GM21360 (cell line): Measurements from ENCODE around the gene TLNRD1.
A peak's percentile ranks its signal among the peaks of the same experiment; 100 is the strongest.

ENCODE experiments used
- ATAC-seq: cut with Tn5 transposase; IDR thresholded peaks from one replicate; pipeline ENCODE4 v1.9.1; 2021; ENCODE audit warnings: mild to moderate bottlenecking, moderate library complexity; ENCODE audit not compliant: unreplicated experiment

Gene TLNRD1

DNA sequence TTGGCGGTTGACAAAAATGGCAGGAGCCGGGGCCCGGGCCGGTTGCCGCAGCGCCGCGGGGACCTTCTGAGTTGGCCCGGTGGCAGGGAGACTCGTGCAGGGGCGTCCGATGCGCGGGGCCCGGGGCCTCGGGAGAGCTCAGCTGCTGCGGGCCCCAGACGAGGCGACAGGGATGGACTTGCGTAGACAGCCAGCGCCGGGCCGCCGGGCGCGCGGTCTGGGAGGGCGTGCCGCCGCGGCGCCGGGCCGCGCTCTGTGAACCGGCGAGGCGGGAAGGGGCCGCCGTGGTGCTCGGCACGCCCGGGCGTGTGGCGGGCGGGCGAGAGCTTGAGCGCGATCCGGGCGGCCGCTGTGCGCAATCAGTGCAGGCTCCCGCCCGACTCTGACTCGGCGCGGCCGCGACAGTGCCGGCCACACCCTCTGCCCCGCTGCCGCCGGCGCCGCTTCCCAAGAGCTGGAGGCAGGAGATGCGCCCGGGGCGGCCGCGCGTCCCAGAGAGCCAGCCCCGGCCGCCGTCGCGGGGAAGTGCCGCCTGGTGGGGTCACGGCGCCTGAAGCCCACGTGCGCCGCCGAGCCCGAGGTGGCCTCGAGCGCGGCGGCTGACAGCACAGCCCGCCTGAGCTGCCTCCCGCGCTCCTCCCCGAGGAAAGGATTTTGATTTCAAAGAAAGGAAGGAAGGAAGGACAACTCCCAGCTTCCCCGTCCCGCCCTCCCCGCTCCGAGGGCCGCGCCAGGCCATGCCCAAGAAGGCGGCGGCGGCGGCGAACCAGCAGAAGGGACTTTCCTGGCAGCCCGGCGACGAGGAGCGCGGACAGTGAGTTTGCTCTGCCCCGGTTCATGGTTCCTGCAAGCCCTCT, 657 bp downstream of the TLNRD1 start:
- peak; percentile 36 for ATAC-seq

DNA sequence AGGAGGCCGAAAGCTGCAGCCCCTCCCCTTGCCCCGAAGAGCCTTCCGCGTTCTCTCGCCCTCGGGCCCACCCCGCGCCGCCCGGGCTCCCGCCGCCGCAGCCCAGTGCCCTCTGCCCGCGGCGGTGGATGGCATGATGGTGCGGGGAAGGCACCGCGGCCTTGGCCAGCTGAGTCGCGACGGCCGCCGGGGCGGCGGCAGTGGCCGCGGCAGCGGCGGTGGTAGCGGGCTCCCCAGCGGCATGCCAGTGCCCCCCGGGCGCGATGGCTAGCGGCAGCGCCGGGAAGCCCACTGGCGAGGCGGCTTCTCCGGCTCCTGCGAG, 1.2 kb downstream of the TLNRD1 start:
- ATAC-seq: no peak

DNA sequence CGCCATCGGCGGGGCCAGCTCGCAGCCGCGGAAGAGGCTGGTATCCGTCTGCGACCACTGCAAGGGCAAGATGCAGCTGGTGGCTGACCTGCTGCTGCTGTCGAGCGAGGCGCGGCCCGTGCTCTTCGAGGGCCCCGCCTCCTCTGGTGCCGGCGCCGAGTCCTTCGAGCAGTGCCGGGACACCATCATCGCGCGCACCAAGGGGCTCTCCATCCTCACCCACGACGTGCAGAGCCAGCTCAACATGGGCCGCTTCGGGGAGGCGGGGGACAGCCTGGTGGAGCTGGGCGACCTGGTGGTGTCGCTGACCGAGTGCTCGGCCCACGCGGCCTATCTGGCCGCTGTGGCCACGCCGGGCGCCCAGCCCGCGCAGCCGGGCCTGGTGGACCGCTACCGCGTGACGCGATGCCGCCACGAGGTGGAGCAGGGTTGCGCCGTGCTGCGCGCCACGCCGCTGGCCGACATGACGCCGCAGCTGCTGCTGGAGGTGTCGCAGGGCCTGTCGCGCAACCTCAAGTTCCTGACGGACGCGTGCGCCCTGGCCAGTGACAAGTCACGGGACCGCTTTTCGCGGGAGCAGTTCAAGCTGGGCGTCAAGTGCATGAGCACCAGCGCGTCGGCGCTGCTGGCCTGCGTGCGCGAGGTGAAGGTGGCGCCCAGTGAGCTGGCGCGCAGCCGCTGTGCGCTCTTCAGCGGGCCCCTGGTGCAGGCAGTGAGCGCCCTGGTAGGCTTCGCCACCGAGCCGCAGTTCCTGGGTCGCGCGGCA, 1.8 kb downstream of the TLNRD1 start:
- no peak for ATAC-seq

DNA sequence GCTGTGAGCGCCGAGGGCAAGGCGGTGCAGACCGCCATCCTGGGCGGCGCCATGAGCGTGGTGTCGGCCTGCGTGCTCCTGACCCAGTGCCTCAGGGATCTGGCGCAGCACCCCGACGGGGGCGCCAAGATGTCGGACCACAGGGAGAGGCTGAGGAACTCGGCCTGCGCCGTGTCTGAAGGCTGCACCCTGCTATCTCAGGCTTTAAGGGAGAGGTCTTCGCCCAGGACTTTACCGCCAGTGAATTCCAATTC, 2.3 kb downstream of the TLNRD1 start:
- no peak for ATAC-seq

DNA sequence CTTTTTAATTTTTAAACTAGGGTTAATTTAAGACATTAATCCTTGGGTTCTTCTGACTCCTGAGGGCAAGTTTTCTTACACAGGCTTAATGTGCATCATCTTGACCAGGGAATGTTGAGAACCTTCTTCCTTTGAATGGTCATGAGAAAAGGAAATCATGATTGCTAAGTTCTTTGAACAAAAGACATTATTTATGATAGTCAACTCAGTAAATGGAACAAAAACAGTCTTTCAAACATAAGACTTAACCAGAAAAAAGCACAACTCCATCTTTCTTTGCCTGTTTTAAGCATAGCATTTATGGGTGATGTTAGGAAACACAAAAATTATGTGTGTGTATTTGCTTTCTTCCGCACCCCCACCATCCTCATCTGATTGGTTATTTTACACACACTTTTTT, 5.4 kb downstream of the TLNRD1 start:
- no peak for ATAC-seq

DNA sequence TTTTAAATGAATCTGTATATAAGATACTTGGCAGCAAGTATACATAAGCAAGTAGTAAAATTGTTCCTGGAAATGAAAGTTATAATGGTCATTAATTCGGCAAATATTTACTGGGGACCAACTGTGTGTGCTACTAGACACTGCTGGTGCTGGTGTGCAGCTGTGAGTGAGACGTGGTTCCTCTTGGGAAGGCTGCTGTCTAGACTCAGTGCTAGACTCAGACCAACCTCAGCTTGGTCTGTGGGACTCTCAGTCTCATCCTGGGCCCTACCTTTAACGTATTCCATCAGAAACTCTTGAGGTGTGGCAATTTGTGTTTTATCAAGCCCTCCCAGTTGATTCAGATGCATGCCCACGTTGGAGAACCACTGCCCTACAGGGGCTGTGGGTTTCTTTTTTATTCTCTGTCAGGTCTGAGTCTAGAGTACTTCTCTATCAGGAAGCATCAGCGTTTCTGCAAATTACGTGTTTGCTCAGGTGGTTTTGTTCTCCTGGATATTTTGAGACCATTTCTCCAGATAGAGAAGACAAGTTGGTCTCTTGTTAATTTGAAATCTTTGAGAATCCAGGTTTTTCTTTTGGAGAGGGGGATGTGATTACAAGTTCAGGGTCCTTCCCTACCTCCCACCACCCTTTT, 6.8 kb downstream of the TLNRD1 start:
- ATAC-seq: no peak

DNA sequence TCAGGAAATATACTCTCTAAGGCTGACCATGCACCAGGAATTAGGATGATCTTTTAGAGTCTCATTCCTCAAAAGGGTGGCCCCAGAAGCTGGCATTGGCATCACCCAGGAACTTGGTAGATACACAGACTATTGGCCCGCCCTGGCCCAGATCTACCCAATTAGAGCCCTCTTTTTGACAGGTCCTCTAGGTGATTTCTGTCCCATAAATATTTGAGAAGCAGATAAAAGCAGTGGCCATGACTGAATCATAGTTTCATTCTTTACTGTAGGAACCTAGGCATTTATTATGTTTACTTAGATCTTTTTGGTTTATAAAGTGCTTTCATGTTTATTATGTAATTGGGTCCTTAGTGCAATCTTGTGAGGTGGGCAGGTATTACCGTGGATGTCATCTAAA, 7.6 kb downstream of the TLNRD1 start:
- ATAC-seq: no peak

DNA sequence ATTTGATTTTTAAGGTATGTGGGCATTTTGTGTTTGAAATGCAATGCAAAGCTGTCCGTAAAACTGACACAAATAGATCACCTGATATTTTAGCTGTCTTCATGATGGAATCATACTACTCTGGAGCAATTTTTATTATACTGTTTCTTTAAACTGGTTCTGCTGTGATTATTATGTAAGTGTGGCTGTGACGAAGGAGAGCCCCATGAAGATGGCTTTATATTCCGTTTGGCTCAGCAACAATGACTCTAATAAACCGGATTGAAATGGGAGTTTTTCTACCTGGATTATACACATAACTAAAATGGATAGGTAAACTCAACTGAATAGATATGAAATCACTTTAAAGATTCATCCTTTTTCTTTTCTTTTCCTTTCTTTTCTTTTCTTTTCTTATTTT, 9.4 kb downstream of the TLNRD1 start:
- no peak for ATAC-seq

DNA sequence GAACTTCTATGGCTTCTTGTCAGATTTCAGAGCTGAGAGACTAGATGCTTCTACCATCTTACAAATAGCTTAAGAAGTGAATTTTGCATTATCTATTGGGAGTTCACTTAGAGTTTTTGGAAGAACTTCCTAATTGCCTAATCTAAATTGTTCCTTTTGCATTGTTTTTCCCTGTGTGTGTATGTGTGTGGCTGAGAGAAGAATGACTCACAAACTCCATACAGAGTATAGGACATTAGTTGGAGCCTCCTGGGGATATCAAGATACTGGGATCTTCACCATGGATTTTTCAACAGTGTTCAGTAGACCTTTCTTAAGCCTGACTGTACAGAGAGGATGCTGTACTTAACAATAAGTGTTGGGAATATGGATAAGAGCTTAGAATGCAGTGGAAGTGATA, 10.9 kb downstream of the TLNRD1 start:
- no peak for ATAC-seq

DNA sequence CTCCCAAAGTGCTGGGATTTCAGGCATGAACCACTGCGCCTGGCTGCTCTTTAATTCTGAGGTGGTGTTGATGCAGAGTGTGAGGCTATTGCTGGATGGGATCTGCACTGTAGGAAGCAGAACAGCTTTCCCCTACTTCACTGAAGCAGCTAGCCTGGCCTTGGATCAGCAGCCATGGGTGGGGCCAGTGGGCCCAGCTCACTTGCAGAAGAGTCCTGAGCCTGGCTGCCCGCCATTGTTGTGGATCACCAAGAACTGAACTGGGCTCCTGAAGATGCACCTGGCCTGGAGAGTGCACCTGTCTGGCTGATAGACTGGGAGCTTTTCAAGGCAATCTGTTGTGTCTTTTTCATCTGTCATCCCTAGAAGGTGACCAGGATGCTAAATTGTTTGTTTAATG, 11.9 kb downstream of the TLNRD1 start:
- ATAC-seq: no peak

DNA sequence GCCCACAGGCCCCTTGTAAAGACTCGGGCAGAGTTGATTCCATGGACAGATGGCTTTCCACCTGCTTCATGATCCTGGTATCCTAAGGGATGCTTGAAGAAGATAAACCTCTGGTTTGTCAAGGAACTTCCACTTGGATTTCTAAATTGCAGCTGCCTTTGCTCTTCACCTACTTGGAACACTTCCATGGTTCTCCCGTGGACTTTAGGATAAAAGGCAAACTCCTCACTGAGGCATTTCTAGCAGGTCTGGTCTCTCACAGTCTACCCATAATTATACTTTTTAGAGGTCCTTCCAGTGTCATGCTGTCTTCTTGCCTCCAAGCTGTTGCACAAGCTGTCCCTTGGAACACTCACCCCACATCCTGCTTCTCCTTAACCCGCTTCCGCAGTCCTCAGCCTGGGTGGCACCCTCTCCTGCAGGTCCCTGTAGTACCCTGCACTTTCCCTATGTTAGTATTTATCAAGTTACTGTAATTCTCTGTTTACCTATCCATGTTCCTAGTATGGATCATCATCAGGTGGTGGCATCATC, 12.7 kb downstream of the TLNRD1 start:
- ATAC-seq: no peak

DNA sequence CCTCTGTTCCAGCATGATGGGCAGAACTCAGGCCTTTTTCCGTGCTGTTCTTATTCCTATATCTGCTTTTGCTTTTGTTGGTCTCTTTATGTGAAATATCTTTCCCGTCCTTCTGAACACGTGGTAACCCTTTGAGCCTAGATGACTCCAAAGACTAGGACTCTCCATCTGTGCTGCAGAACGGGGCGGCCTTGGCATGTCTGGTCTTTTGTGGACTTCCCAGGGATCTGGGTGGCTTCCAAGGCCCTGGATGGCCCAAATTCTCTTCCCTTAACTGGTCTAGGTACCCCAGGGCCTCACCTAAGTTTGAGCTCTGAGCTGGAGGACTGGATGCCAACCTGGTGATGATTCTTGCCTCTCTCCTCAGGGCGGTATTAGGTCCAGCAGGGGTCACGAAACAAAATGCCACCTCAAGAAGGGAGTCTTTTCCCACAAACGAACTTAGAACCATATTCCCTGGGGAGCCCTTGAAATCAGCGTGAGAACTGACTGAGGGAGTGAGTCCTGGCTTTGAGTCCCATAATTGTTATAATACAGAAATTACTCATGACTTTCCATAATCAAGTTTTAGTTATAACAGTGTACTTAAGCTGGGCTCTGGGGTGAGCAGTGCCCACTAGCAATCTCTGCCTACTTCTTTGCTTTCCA, 13.8 kb downstream of the TLNRD1 start:
- ATAC-seq: no peak

DNA sequence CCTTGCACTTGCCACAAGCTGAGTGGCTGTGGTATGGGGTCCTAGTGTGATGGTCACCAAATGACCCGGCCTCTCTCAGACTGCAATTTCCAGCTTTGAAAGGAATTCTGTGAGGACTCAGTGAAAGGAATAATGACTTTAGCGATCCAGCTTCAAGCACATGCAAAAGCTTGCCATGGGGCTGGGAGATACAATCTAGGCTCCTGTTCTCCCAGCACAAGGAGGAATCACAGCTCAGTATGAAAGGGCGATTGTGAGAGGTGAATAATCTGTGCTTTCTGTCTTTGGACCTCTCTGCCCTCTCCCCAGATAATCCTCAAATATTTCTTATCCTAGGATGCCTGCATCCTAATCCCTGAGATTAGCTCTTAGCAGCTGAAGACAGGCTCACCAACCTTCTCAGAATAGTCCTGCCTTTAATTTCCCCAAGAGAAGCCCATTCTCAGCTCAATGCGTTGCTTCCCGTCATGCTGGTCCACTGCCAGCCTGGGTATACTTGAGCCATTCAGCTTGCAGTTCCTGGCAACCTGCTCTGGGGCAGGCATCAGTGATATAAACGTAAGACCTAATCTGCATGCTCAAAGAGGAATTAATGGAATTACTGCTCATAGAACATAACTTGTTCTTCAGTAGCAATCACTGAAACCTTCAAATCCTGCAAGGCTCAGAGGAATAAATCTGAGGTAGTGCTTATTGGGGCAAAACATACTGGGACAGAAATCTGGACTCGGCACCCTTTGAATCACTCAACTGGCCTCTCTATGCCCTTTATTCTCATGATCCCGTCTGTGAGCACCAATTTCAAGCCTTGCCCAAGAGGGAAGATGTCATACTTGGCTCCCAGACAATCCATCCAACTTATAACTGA, 15.1 kb downstream of the TLNRD1 start:
- ATAC-seq: no peak

DNA sequence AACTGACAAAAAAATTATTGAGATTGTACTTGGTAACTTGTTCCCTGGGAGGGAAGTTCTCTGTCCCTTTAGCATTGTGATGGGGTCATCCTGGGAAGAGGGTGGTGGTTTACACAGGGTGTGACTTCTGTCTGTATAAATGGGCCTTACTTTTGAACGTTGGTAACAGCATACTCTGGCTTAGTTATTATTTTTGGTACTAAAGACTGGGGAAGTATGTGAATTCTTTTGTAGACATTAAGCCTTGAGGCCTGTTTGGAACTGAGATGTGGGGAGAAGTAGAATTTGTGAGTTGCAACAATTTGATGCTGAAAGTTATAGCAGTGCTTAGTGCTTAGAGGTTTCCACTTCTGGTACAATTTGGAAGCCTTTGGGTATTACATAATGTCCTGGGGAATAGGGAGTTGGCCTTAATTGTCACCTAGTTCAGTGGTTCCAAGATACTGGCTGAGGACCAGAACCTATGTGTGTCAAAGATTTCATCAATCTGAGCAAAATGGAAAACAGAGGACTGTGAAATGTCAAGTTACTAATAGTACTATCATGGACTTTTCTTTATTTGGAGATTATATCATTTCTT, 15.9 kb downstream of the TLNRD1 start:
- ATAC-seq: no peak

DNA sequence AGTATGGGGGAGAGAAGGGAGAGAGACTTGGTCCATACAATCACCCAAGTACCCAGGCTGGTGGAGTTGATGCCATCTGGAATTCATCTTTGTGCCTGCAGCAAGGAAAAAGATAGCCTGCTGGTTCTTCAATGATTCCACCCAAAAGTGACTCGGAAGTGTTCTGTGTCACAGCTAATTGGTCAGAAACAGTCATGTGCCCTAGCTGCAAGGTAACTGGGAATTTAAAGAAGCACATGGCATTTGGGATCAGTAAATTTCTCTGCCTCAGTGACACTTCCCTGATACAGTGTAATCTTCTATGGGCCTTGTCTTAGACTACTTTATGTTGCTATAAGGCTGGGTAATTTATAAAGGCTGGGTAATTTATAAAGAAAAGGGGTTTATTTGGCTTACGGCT, 17.5 kb downstream of the TLNRD1 start:
- ATAC-seq: no peak

DNA sequence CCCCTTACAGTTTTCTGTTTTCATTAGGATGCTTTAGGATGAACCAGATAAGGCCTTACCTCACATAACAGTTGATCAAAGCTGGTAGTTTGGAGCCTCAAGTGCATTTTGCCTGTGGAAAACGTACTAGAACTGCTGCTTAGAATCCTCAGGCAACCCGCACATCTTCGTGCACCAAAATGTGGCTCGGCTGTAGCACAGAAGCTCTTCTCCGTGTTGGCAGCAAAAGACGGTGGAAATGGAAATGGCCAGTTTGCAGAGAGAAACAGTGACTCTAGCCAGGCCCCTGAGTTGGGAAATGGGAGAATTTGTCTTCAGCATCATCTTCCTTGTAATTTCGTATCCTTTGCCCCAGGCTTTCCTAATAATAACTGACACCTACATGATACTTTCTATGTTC, 20.6 kb downstream of the TLNRD1 start:
- ATAC-seq: no peak

DNA sequence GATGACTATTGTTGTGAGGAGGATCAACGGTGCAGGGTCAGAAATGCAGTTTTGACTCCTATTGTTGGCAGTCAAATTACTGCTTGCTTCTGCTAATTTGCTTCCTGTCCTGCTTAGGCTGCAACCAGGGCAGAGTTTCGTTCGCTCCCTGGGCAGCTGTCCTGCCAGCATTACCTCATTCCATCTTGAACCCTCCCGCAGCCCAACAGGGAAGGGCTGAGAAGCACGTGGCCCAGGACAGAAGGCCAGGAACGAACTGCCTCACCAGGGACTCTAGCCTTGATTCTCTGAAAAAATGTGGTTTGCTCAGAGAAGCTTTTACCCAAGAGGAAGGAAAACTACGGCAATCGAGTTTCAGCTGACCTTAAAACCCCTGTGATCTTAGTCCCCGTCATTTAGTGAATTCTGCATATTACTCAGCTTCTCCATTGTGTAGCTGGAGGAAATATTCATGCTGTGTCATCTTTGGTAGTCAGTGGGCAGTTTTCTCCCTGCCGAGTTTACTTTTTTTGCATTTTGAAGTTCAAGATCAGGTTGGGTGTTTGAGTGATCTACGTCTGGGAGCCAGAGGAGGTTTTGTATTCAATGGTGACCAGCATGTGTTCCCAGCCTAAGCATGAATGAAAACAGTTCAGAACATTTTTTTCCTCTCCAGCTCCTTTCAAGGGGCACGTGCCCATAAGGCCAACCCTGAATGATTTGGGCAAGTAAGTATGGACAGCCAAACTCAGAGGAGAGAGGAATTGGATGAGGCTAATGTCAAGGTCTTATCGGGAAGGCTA, 23.0 kb downstream of the TLNRD1 start:
- peak; percentile 80 for ATAC-seq

DNA sequence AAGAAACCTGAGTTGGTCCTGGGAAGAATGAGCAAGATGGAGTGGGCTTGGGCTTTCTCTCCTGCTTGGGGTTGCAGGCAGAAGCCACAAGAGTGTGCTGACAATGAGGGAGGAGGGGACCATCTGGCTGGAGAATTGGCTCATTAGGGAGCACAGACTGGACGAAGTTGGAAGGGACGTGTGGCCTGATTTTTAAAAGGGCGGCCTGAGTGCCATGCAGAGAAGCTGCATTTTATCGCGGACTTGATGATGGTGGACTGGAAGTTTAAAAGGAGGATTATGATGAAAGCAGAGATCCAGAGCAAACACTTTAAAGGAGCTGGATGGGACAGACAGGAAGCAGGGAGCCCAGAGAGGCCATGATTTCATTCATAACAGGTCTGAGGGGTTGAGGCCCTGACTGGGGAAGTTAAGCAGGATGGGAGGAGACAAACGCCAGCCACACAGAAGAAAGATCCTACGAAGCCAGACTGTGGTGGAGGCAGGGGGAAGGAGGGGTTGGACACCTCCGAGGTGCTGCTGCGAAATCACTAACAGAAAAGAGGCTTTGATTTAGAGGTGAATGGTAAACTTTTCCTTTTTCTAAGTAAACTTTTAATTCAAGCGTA, 23.6 kb downstream of the TLNRD1 start:
- ATAC-seq: no peak

DNA sequence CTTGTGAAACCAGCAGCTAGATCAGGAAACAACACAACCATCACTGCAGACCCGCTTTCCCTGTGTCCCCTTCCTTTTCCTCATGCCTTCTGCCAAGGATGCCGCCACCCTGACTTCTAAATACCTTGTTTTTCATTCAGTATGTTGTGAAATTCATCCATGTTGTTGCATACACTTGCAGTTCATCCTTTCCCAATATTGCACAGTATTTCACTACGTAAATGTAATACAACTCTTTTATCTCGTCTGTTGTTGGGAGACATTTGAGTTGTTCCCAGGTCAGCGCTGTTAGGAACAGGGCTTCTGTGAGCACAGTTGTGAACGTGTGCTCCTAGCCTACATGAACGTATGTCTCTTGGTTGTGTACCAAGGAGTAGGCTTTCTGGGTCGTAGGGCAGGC, 24.2 kb downstream of the TLNRD1 start:
- no peak for ATAC-seq
